SU-DHL-6 (cell line): ENCODE results near the gene LRRC75A.

Experiments used
- CTCF ChIP-seq: fragments of 200-600 bp; sonication (generic); IDR thresholded peaks from one replicate; pipeline ENCODE4 v1.5.1; 2017; ENCODE audit warnings: antibody characterized with exemption, mild to moderate bottlenecking, low read length, moderate library complexity; ENCODE audit not compliant: insufficient read depth, poor library complexity, severe bottlenecking
- EZH2phosphoT487 ChIP-seq: fragments of 200-600 bp; sonication (generic), shearing (Covaris generic); conservative IDR thresholded peaks from 2 replicates; pipeline ENCODE4 v1.6.1; 2018; ENCODE audit warnings: mild to moderate bottlenecking, antibody characterized with exemption, low read length, moderate library complexity, mixed read lengths

GRCh38 chr17:16438173-16438556, 53.8 kb downstream of the LRRC75A start:
- TF ChIP-seq CTCF (no peak), EZH2phosphoT487 (no peak)
